GM12878 (cell line): ENCODE measurements around the gene CBLN3. TPM values are rescaled to one million over a fixed set of nuclear protein-coding genes. Genes with fewer than 3 reads are reported as not detected.

Source experiments
- BCLAF1 ChIP-seq: fragments of 450-650 bp; IDR thresholded peaks from 2 replicates; pipeline ENCODE4 v1.6.1; 2017; ENCODE audit warnings: antibody characterized with exemption, mild to moderate bottlenecking, moderate library complexity
- BMI1 ChIP-seq: fragments of 450-650 bp; IDR thresholded peaks from 2 replicates; pipeline ENCODE4 v1.6.1; 2016; ENCODE audit warnings: mild to moderate bottlenecking, moderate library complexity, borderline replicate concordance
- CHD1 ChIP-seq: IDR thresholded peaks from 2 replicates; pipeline ENCODE4 v1.6.1; 2012; ENCODE audit warnings: low read depth, low read length, improper control_type of control experiment
- ESRRA ChIP-seq: IDR thresholded peaks from 2 replicates; pipeline ENCODE4 v1.6.1; 2012; ENCODE audit warnings: mild to moderate bottlenecking, low read length, improper control_type of control experiment
- HDAC6 ChIP-seq: fragments of 200-600 bp; sonication (generic); IDR thresholded peaks from one replicate; pipeline ENCODE4 v1.8.0; 2017; ENCODE audit warnings: antibody characterized with exemption; ENCODE audit not compliant: unreplicated experiment
- HDGF ChIP-seq: fragments of 450-650 bp; IDR thresholded peaks from 2 replicates; pipeline ENCODE4 v1.6.1; 2016; ENCODE audit warnings: antibody characterized with exemption
- KLF5 ChIP-seq: fragments of 450-650 bp; IDR thresholded peaks from 2 replicates; pipeline ENCODE4 v1.6.1; 2014; ENCODE audit warnings: mild to moderate bottlenecking; ENCODE audit not compliant: partially characterized antibody
- MTA2 ChIP-seq: fragments of 450-650 bp; IDR thresholded peaks from 2 replicates; pipeline ENCODE4 v1.6.1; 2016; ENCODE audit warnings: low read depth, mild to moderate bottlenecking, moderate library complexity
- NBN ChIP-seq: fragments of 450-650 bp; IDR thresholded peaks from 2 replicates; pipeline ENCODE4 v1.6.1; 2016
- NRF1 ChIP-seq: conservative IDR thresholded peaks from 2 replicates; pipeline ENCODE4 v1.6.1; 2011; ENCODE audit warnings: mild to moderate bottlenecking, low read depth, low read length, improper control_type of control experiment
- PAX8 ChIP-seq: fragments of 450-650 bp; IDR thresholded peaks from 2 replicates; pipeline ENCODE4 v1.6.1; 2017; ENCODE audit warnings: mild to moderate bottlenecking, moderate library complexity
- POLR2AphosphoS2 ChIP-seq: IDR thresholded peaks from 2 replicates; pipeline ENCODE4 v1.6.1; 2011; ENCODE audit warnings: low read depth, mild to moderate bottlenecking, low read length, improper control_type of control experiment, moderate library complexity
- RAD21 ChIP-seq: IDR thresholded peaks from 2 replicates; pipeline ENCODE4 v1.6.1; 2011; ENCODE audit warnings: mild to moderate bottlenecking, low read depth, low read length, moderate library complexity; ENCODE audit not compliant: insufficient read depth
- SPI1 ChIP-seq: IDR thresholded peaks from 2 replicates; pipeline ENCODE4 v1.6.1; 2011; ENCODE audit warnings: low read depth, mild to moderate bottlenecking, low read length, moderate library complexity, borderline replicate concordance; ENCODE audit not compliant: insufficient read depth
- STAT3 ChIP-seq: IDR thresholded peaks from 2 replicates; pipeline ENCODE4 v1.6.1; 2011; ENCODE audit warnings: low read depth, low read length, improper control_type of control experiment
- SUPT20H ChIP-seq: IDR thresholded peaks from 2 replicates; pipeline ENCODE4 v1.6.1; 2011; ENCODE audit warnings: low read depth, mild to moderate bottlenecking, low read length, moderate library complexity, borderline replicate concordance; ENCODE audit not compliant: control insufficient read depth
- USF2 ChIP-seq: IDR thresholded peaks from 2 replicates; pipeline ENCODE4 v1.6.1; 2011; ENCODE audit warnings: low read depth, low read length, improper control_type of control experiment, borderline replicate concordance
- WRNIP1 ChIP-seq: IDR thresholded peaks from 2 replicates; pipeline ENCODE4 v1.6.1; 2011; ENCODE audit warnings: low read depth, low read length, improper control_type of control experiment, borderline replicate concordance
- ZNF384 ChIP-seq: IDR thresholded peaks from 2 replicates; pipeline ENCODE4 v1.6.1; 2012; ENCODE audit warnings: low read depth, mild to moderate bottlenecking, low read length, improper control_type of control experiment, borderline replicate concordance
- polyA plus RNA-seq, 11 experiments: library from polyadenylated mRNA; depleted of rRNA in 4 of 11; unstranded in 6 of 11; stranded (reverse) in 5 of 11; fragments of >200 nt; fragmentation: Nextera tagmentation in 4 of 11; fragmentation: Illumina TruSeq in 1 of 11; extraction: Ambion mirVana in 4 of 11; extraction: Trizol in 1 of 11; gene quantifications; 1 replicate in 1 of 11; 2 replicates in 10 of 11; pipeline versions ENCODE4 v1.2.1 to v1.2.3, GENCODE V29; 2011 to 2016; ENCODE audit warnings: inconsistent platforms in 2 of 11, missing spikeins in 2 of 11, low read depth in 1 of 11
- total RNA-seq, 4 experiments: library from RNA; depleted of rRNA in 3 of 4; stranded (reverse); fragments of >200 nt in 3 of 4; fragmentation: Illumina TruSeq in 1 of 4; extraction: Trizol in 1 of 4; gene quantifications; 2 replicates each; pipeline versions ENCODE4 v1.2.1 to v1.2.3, GENCODE V29; 2013 to 2021
- TF ChIP-seq, protein P1 (sequence below): IDR thresholded peaks from 2 replicates; pipeline ENCODE4 v1.6.1; 2011; ENCODE audit warnings: borderline replicate concordance, low read depth, mild to moderate bottlenecking, moderate library complexity, mixed read lengths, low read length; ENCODE audit not compliant: insufficient read depth; ENCODE audit errors: extremely low read length
- TF ChIP-seq, protein P2 (sequence below): fragments of 450-650 bp; IDR thresholded peaks from 2 replicates; pipeline ENCODE4 v1.6.1; 2017; ENCODE audit warnings: mild to moderate bottlenecking, low read depth, inconsistent platforms; ENCODE audit not compliant: poor library complexity, severe bottlenecking
- TF ChIP-seq, protein P3 (sequence below): fragments of 450-650 bp; IDR thresholded peaks from 2 replicates; pipeline ENCODE4 v1.6.1; 2014; ENCODE audit warnings: mild to moderate bottlenecking

CBLN3 gene
- total and polyA plus RNA-seq, 10 of the 15 experiments (the other 5 are each of a cell fraction or from before 2014, with no cell fraction given): 0.16 to 4.9 (median 1.3) TPM

DNA sequence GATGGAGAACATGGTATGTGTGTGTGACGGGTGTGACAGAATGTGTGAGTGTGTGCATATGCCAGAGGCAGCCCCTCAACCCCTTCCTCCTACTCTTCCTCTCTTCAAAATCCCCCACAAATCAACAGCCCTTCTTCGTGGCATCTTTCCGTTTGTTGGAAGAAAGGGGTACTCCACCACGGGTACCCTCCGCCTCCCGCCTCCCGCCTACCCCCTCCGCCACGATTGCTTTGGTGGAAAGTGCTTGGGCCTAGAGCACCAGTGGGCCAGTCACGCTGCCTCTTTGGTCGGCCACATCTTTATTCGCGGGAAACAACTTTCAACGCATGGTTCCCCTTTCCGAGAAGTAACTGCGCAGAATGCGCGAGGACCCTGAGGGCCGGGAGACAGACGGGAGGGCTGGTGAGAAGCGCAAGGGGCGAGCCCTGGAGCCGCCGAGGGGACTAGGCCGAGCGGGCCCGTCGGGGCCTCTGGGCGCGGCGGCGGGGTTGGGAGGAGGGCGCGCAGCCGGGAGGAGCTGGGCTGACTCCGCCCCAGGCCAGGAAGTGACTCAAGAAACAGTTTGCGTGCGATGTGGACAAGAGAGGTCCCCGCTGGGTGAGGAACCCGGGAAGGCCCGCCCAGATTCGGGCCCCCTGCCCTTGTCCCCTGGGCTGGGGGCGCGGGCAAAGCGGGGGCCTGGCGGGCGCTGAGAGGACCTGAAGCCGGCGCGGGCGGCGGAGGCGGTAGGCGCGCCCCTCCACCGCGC is at the start of gene CBLN3, which contains the start of gene KHNYN (continued):
- TF ChIP-seq SUPT20H (no peak), CHD1 (0 out of 2 replicates have a peak, but pooled peaks have one; percentile 58), PAX8 (no peak), STAT3 (no peak), ESRRA (no peak), ZNF384 (no peak), BMI1 (no peak), BCLAF1 (no peak), NBN (peak; percentile 64), NRF1 (no peak), RAD21 (no peak), HDAC6 (no peak), WRNIP1 (no peak), POLR2AphosphoS2 (peak; percentile 81; the same call in 1 of the 2 replicates), USF2 (no peak), SPI1 (peak; percentile 48; the same call in 1 of the 2 replicates), HDGF (no peak), MTA2 (no peak), KLF5 (peak; percentile 62)
- TF ChIP-seq, protein P1, sequence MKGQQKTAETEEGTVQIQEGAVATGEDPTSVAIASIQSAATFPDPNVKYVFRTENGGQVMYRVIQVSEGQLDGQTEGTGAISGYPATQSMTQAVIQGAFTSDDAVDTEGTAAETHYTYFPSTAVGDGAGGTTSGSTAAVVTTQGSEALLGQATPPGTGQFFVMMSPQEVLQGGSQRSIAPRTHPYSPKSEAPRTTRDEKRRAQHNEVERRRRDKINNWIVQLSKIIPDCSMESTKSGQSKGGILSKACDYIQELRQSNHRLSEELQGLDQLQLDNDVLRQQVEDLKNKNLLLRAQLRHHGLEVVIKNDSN: no peak
- TF ChIP-seq, protein P2, sequence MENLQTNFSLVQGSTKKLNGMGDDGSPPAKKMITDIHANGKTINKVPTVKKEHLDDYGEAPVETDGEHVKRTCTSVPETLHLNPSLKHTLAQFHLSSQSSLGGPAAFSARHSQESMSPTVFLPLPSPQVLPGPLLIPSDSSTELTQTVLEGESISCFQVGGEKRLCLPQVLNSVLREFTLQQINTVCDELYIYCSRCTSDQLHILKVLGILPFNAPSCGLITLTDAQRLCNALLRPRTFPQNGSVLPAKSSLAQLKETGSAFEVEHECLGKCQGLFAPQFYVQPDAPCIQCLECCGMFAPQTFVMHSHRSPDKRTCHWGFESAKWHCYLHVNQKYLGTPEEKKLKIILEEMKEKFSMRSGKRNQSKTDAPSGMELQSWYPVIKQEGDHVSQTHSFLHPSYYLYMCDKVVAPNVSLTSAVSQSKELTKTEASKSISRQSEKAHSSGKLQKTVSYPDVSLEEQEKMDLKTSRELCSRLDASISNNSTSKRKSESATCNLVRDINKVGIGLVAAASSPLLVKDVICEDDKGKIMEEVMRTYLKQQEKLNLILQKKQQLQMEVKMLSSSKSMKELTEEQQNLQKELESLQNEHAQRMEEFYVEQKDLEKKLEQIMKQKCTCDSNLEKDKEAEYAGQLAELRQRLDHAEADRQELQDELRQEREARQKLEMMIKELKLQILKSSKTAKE: no peak
- TF ChIP-seq, protein P3, sequence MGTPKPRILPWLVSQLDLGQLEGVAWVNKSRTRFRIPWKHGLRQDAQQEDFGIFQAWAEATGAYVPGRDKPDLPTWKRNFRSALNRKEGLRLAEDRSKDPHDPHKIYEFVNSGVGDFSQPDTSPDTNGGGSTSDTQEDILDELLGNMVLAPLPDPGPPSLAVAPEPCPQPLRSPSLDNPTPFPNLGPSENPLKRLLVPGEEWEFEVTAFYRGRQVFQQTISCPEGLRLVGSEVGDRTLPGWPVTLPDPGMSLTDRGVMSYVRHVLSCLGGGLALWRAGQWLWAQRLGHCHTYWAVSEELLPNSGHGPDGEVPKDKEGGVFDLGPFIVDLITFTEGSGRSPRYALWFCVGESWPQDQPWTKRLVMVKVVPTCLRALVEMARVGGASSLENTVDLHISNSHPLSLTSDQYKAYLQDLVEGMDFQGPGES: no peak
